Endothelial cell of umbilical vein (primary cell): ENCODE results near the gene GATA1. TPM values are rescaled to one million over a fixed set of nuclear protein-coding genes. Genes with fewer than 3 reads are reported as not detected.

Source experiments
- BruUV-seq: library from RNA; stranded (reverse); fragments of 400-500 nt; replicated peaks from 2 replicates; lab custom pipeline; 2021; lab: Mats Ljungman, UMichigan
- CTCF ChIA-PET: fragments of 300-600, 350-600 bp; sonication (Branson Sonifier 250); formaldehyde crosslinking; loops from one replicate; lab custom pipeline; 2021; ENCODE audit warnings: antibody characterized with exemption, inconsistent platforms; lab: Charles Lee
- POLR2A ChIA-PET: fragments of 300-600, 350-600 bp; sonication (Branson Sonifier 250); formaldehyde crosslinking; loops from one replicate; lab custom pipeline; 2021; ENCODE audit warnings: antibody characterized with exemption, inconsistent platforms; lab: Charles Lee
- DNase-seq: peaks from one replicate; pipeline ENCODE4 v3.0.0-alpha.2; 2011; ENCODE audit warnings: low read depth, low spot score
- FAIRE-seq: peaks from 2 replicates; lab custom pipeline; 2011; peaks lifted over from hg19 to GRCh38; lab: Jason Lieb, UNC
- H2AFZ ChIP-seq: 2 replicates; pipeline ENCODE4 v1.6.0; 2012; ENCODE audit warnings: low read depth, low read length, control low read depth, inconsistent platforms
- H3K27ac ChIP-seq: 2 replicates; pipeline ENCODE4 v1.5.1; 2011; ENCODE audit warnings: low read depth, mild to moderate bottlenecking, control low read depth, low read length, moderate library complexity; ENCODE audit not compliant: insufficient read depth
- H3K27me3 ChIP-seq, 2 experiments: 2 replicates each; pipeline versions ENCODE4 v1.6.0 to v1.6.1; 2011; ENCODE audit warnings: low read length in 2 of 2, mixed read lengths in 1 of 2; ENCODE audit not compliant: control insufficient read depth in 2 of 2, insufficient read depth in 2 of 2
- H3K36me3 ChIP-seq, 2 experiments: 2 replicates in 1 of 2; 3 replicates in 1 of 2; pipeline ENCODE4 v1.5.1; 2011; ENCODE audit warnings: low read length in 2 of 2, mild to moderate bottlenecking in 1 of 2, moderate library complexity in 1 of 2; ENCODE audit not compliant: control insufficient read depth in 2 of 2, insufficient read depth in 2 of 2; ENCODE audit errors: extremely low read depth in 1 of 2
- H3K4me1 ChIP-seq: 3 replicates; pipeline ENCODE4 v1.5.1; 2011; ENCODE audit warnings: mild to moderate bottlenecking, low read length; ENCODE audit not compliant: control insufficient read depth, insufficient read depth; ENCODE audit errors: extremely low read depth
- H3K4me2 ChIP-seq: 2 replicates; pipeline ENCODE4 v1.6.1; 2011; ENCODE audit warnings: low read length, control low read depth, mixed read lengths; ENCODE audit not compliant: insufficient read depth
- H3K4me3 ChIP-seq, 3 experiments: fragments of 200-600 bp in 1 of 3; sonication (generic), shearing (Covaris generic) in 1 of 3; replicated peaks in 1 of 3; 2 replicates each; pipeline ENCODE4 v1.5.1; 2011 to 2016; ENCODE audit warnings: control low read depth in 3 of 3, low read length in 3 of 3, mild to moderate bottlenecking in 2 of 3, inconsistent platforms in 1 of 3, low read depth in 1 of 3, moderate library complexity in 1 of 3; ENCODE audit not compliant: insufficient read depth in 1 of 3
- H3K79me2 ChIP-seq: 2 replicates; pipeline ENCODE4 v1.6.0; 2012; ENCODE audit warnings: low read length, inconsistent platforms; ENCODE audit not compliant: control insufficient read depth, insufficient read depth
- H3K9ac ChIP-seq: replicated peaks from 2 replicates; pipeline ENCODE3; 2011; ENCODE audit warnings: low read length, control low read depth; ENCODE audit not compliant: insufficient read depth; ENCODE audit errors: extremely low read depth
- H3K9me1 ChIP-seq: replicated peaks from 3 replicates; pipeline ENCODE4 v1.6.0; 2011; ENCODE audit warnings: mild to moderate bottlenecking, low read length; ENCODE audit not compliant: control insufficient read depth, insufficient read depth; ENCODE audit errors: extremely low read depth
- H3K9me3 ChIP-seq: replicated peaks from 2 replicates; pipeline ENCODE4 v1.5.1; 2012; ENCODE audit warnings: low read length, inconsistent platforms; ENCODE audit not compliant: control insufficient read depth, insufficient read depth
- H4K20me1 ChIP-seq: replicated peaks from 2 replicates; pipeline ENCODE3; 2011; ENCODE audit warnings: mild to moderate bottlenecking, low read length; ENCODE audit not compliant: control insufficient read depth, insufficient read depth; ENCODE audit errors: extremely low read depth
- CTCF ChIP-seq, 2 donors: IDR thresholded peaks; 1 replicate in 1 of 2; 2 replicates in 1 of 2; pipeline ENCODE4 v1.5.1; 2011; ENCODE audit warnings: low read length in 2 of 2, mild to moderate bottlenecking in 2 of 2, moderate library complexity in 2 of 2, control low read depth in 1 of 2, inconsistent platforms in 1 of 2, low read depth in 1 of 2; ENCODE audit not compliant: insufficient read depth in 1 of 2; ENCODE audit errors: extremely low read depth in 1 of 2
- EZH2 ChIP-seq: IDR thresholded peaks from 2 replicates; pipeline ENCODE4 v1.6.1; 2012; ENCODE audit warnings: borderline replicate concordance, low read depth, mild to moderate bottlenecking, moderate library complexity, low read length, inconsistent platforms; ENCODE audit not compliant: severe bottlenecking
- FOS ChIP-seq: IDR thresholded peaks from 2 replicates; pipeline ENCODE4 v1.6.1; 2011; ENCODE audit warnings: mild to moderate bottlenecking, low read length, moderate library complexity, borderline replicate concordance; ENCODE audit not compliant: insufficient read depth
- GATA2 ChIP-seq: IDR thresholded peaks from 2 replicates; pipeline ENCODE4 v1.7.0; 2011; ENCODE audit warnings: low read depth, mild to moderate bottlenecking, moderate library complexity, mixed read lengths, low read length; ENCODE audit not compliant: insufficient read length, insufficient read depth
- JUN ChIP-seq: IDR thresholded peaks from 2 replicates; pipeline ENCODE4 v1.6.1; 2011; ENCODE audit warnings: borderline replicate concordance, low read depth; ENCODE audit not compliant: insufficient read length, insufficient read depth
- MAX ChIP-seq: IDR thresholded peaks from 2 replicates; pipeline ENCODE4 v1.6.1; 2011; ENCODE audit not compliant: insufficient read depth, insufficient read length
- MYC ChIP-seq: IDR thresholded peaks from one replicate; pipeline ENCODE4 v1.6.1; 2011; ENCODE audit warnings: mild to moderate bottlenecking, low read depth, low read length
- POLR2A ChIP-seq: IDR thresholded peaks from 2 replicates; pipeline ENCODE4 v1.6.1; 2012; ENCODE audit warnings: low read depth, mild to moderate bottlenecking, control low read depth, low read length
- POLR2AphosphoS5 ChIP-seq: IDR thresholded peaks from 2 replicates; pipeline ENCODE4 v1.6.1; 2012; ENCODE audit warnings: low read depth, mild to moderate bottlenecking, control low read depth, low read length, moderate library complexity; ENCODE audit not compliant: insufficient read depth
- dilution Hi-C: fragments of 300-500 bp; cut with MboI; formaldehyde crosslinking; loops from one replicate; pipeline ENCODE4 v1.15.0; 2019; ENCODE audit warnings: low sequenced_read_pairs; ENCODE audit not compliant: extremely low pct_ligation_motif_present
- intact Hi-C: fragments of 100-400 bp; cut with micrococcal nuclease; formaldehyde crosslinking; loops from one replicate; pipeline ENCODE4 v1.10.0; 2022
- polyA plus RNA-seq, 4 experiments: library from polyadenylated mRNA; depleted of rRNA in 3 of 4; stranded (reverse) in 3 of 4; unstranded in 1 of 4; fragments of >200 nt; gene quantifications; 2 replicates each; pipeline versions ENCODE4 v1.2.1 to v1.2.3, GENCODE V29; 2011 to 2012; ENCODE audit warnings: missing spikeins in 1 of 4
- total RNA-seq: library from RNA; stranded (reverse); gene quantifications from 2 replicates; pipeline ENCODE4 v1.2.3, GENCODE V29; 2021

GATA1 gene
- total and polyA plus RNA-seq, 2 donors (not counting 3 experiments of a cell fraction or from before 2014, with no cell fraction given) = not detected

GRCh38 chrX:48824066-48824465 lies 37.7 kb downstream of the GATA1 start:
- Histone ChIP-seq H3K9me1 (no peaks in the 10 kb centered on the region), H3K79me2 (no peaks in the 10 kb centered on the region), H3K36me3 (peaks cover 0 to 2% of the 10 kb centered on the region in 2 experiments), H4K20me1 (no peaks in the 10 kb centered on the region), H3K9ac (no peak overlapping the region), H2AFZ (no peak overlapping the region), H3K27me3 (peaks cover 6 to 15% of the 10 kb centered on the region in 2 experiments), H3K4me3 (no peak overlapping the region), H3K4me2 (no peak overlapping the region), H3K4me1 (no peaks in the 10 kb centered on the region), H3K9me3 (no peaks in the 10 kb centered on the region), H3K27ac (no peak overlapping the region)
- POLR2A ChIA-PET = no interaction called here
- intact Hi-C loops = no loop called here
- BruUV-seq = no TSS peak
- FAIRE-seq (no peak), DNase-seq (no peak)
- TF ChIP-seq EZH2 (no peak), GATA2 (no peak), CTCF (IDR thresholded peaks at IDR 0.05; ENCODE audit: extremely low read depth in 1 of 2, insufficient read depth in 1 of 2, low read depth in 1 of 2, low read length in 2 of 2) (no peak), MAX (no peak), MYC (no peak), JUN (no peak), POLR2A (no peak), POLR2AphosphoS5 (no peak), FOS (no peak)
- dilution Hi-C loops = no loop called here
- CTCF ChIA-PET = no interaction called here
